GM21526 (cell line): ENCODE results near the gene C17orf107.
"Not testable (repeated sequence)": the region's sequence is repeated elsewhere in the genome, so short reads cannot be mapped to it uniquely, and the experiment has no call there.

ENCODE experiments used
- ATAC-seq: cut with Tn5 transposase; IDR thresholded peaks from one replicate; pipeline ENCODE4 v1.9.1; 2021; ENCODE audit warnings: moderate library complexity; ENCODE audit not compliant: unreplicated experiment, low FRiP score

The C17orf107 gene

GRCh38 chr17:4898351-4898750 is 985 bp upstream of the C17orf107 start:
- ATAC-seq: no peak

- no peak for ATAC-seq
Measured at GRCh38 chr17:4898927-4899326, 409 bp upstream of the C17orf107 start.

GRCh38 chr17:4900231-4901107 is 1.1 kb downstream of the C17orf107 start:
- ATAC-seq: no peak

DNA sequence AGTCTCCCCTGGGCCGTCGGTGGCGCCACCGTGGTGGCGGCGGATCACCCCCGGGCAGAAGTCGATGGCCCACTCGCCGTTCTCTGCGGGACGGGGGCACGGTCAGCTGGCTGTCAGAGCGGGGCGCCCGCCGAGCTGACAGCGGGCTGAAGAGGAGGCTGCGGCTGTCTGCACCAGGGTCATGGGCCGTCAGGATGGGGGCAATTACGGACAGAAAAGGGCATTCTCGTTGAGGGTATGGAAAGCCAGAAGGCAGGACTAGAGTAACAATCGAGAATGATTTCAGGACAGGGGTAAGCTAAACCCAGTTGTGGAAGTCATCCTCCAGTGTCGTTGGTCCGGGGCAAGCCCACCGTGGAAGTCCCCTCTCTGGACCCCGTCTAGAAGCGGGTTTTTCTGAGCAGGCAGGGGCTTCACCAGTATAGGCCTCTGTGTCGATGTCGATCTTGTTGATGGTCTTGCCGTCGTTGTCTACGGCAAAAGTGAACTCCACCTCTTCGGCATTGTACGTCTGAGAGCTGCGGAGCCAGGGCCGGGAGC is 1.8 kb downstream of the C17orf107 start:
- ATAC-seq: no peak

- no peak for ATAC-seq
Measured at GRCh38 chr17:4901648-4902344, 2.5 kb downstream of the C17orf107 start.

DNA sequence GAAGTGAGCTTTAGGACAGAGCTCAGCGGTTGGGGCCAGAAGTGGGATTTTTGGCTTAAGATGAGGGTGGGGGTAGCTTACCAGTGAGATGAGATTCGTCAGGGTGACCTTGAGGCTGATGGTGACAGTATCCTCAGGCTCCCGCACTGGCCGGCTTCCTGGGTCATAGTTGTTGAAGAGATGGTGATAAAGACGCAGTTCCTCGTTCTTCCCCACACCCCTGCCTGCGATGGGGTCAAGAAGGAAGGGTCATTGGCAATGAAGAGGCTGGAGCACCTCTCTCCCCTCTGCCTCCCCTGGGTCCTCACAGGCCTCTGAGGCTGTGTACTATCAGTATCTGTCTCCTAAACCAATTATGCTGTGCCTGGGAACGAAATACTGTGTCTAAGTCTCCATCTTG is 3.2 kb downstream of the C17orf107 start:
- no peak for ATAC-seq

GRCh38 chr17:4903051-4903818 is 3.9 kb downstream of the C17orf107 start, which contains the start of gene CHRNE:
Gene CHRNE, minus strand, starts transcription at chr17:4903098. Its CDS starts 35 bp downstream, at chr17:4903063.
- no peak for ATAC-seq

DNA sequence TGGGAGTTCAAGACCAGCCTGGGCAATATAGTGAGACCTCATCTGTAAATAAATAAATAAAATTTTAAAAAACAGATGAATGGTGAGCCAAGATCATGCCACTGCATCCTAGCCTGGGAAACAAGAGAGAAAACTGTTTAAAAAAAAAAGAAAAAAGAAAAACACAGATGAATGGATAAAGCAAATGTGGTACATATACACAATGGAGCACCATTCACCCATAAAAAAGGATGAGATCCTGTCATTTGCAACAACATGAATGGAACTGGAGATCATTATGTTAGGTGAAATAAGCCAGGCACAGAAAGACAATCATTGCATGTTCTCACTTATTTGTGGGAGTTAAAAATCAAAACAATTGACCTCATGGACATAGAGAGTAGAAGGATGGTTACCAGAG is 7.3 kb downstream of the C17orf107 start:
- ATAC-seq: not testable (repeated sequence)

- no peak for ATAC-seq
Measured at GRCh38 chr17:4908301-4908700, 9.0 kb downstream of the C17orf107 start.

GRCh38 chr17:4908711-4909496 is 9.6 kb downstream of the C17orf107 start:
- no peak for ATAC-seq

- ATAC-seq: no peak
Measured at GRCh38 chr17:4913994-4914393, 14.7 kb downstream of the C17orf107 start.

DNA sequence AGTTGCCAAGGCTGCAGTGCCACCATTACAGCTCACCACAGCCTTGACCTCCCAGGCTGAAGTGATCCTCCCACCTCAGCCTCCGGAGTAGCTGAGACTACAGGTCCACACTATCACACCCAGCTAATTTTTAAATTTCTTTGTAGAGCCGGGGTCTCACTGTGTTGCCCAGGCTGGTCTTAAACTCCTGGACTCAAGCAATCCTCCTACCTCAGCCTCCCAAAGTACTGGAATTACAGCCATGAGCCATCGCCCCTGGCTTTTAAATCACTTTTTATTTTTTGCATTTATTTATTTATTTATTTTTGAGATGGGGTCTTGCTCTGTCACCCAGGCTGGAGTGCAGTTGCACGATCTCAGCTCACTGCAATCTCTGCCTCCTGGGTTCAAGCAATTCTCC is 15.2 kb downstream of the C17orf107 start:
- ATAC-seq: not testable (repeated sequence)

DNA sequence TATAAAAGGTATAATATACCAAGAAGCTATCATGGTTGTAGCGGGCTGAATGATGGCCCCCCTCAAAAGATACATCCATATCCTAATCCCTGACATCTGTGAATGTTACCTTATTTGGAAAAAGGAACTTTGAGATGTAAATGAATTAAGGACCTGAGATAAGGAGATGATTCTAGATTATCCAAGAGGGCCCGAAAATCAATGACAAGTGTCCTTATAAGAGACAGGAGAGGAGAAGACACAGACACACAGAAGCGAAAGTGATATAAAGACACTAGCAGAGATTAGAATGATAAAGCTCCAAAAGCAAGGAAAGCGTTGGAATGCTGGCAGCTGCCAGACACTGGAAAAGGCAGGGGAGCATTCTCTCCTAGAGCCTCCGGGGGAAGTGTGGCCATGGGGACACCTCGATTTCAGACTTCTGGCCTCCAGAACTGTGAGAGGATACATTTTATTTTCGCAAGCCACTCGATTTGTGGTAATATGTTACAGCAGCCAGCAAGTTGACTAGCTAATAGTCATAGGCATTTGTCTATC is 20.2 kb downstream of the C17orf107 start:
- no peak for ATAC-seq

DNA sequence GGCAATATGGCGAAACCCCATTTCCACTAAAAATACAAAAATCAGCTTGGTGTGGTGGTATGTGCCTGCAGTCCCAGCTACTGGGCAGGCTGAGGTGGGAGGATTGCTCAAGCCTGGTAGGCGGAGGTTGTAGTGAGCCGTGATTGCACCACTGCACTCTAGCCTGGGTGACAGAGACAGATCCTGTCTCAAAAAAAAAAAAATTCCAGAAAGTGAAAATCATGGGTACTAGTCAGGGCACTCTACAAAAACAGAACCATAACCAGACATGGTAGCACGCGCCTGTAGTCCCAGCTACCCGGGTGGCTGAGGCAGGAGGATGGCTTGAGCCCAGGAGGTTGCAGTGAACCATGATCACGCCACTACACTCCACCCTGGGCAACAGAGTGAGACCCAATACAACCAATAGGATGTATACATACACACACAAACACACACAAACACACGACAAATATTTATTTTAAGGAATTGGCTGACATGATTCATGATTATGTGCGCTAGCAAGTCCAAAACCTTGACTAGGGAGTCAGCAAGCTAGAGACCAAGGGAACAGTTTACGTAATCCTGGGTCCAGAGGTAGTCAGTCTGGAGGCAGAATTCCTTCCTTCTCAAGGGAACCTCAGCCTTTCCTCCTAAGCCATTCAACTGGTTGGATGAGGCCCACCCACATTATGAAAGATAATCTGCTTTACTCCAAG is 21.2 kb downstream of the C17orf107 start:
- ATAC-seq: no peak

DNA sequence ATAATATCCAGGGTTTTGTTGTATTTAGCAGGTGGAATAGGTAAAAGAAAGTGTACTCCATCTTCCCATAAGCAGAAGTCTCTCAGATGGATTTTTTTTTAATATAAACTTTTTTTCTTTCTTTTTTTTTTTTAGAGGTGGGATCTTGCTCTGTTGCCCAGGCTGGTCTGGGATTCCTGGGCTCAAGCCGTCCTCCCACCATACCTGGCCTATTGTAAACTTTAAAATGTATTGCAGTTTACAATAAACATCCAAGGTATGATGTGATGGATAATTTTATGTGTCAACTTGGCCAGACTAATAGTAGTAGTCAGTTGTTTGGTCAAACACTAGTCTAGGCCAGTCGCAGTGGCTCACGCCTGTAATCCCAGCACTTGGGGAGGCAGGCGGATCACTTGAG is 22.0 kb downstream of the C17orf107 start:
- ATAC-seq: no peak

- ATAC-seq: not testable (repeated sequence)
Measured at GRCh38 chr17:4926577-4927335, 27.4 kb downstream of the C17orf107 start.

DNA sequence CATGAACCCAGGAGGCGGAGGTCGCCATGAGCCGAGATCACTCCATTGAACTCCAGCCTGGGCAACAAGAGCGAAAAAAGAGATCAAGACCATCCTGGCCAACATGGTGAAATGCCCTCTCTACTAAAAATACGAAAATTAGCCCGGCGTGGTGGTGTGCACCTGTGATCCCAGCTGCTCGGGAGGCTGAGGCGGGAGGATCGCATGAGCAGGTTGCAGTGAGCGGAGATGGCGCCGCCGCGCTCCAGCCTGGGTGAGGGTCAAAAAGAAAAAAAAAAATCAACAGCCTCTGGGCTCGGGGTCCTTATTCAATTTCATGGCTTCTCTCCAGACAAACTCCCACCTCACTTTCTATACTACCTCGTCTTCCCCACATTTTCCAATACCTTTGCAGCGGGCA is 29.5 kb downstream of the C17orf107 start:
- ATAC-seq: no peak

DNA sequence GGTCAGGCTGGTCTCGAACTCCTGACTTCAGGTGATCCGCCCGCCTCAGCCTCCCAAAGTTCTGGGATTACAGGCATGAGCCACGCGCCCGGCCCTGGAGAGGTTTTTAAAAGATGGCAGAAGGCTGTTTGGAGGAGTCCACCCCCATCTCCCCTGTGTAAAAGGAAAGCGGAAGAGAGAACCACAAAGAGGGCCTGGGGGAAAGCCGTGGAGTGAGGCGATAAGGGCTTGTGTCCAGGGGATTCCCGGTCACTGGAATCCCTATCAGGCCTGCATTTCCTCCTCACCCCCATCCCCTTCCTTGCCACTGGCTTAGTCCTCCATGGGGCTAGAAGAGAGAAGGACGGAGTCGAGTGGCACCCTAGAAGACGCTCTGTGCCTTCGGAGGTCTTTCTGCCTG is 32.6 kb downstream of the C17orf107 start, which contains the start of gene GP1BA:
TSS of gene GP1BA (plus strand) at position 315 of the 400 bp plus-strand sequence. CDS start 328 bp downstream, outside the sequence.
- ATAC-seq: no peak
